NB4 (cell line): Measurements from ENCODE around the gene STON2.

Source experiments
- MAX ChIP-seq: IDR thresholded peaks from 2 replicates; pipeline ENCODE4 v1.6.1; 2011; ENCODE audit warnings: low read depth, low read length
- POLR2A ChIP-seq: IDR thresholded peaks from 2 replicates; pipeline ENCODE4 v1.6.1; 2011; ENCODE audit warnings: mild to moderate bottlenecking; ENCODE audit not compliant: insufficient read length; ENCODE audit errors: extremely low read depth
- TF ChIP-seq, protein P1 (sequence below): IDR thresholded peaks from one replicate; pipeline ENCODE4 v1.5.1; 2012; ENCODE audit warnings: low read depth, low read length

DNA sequence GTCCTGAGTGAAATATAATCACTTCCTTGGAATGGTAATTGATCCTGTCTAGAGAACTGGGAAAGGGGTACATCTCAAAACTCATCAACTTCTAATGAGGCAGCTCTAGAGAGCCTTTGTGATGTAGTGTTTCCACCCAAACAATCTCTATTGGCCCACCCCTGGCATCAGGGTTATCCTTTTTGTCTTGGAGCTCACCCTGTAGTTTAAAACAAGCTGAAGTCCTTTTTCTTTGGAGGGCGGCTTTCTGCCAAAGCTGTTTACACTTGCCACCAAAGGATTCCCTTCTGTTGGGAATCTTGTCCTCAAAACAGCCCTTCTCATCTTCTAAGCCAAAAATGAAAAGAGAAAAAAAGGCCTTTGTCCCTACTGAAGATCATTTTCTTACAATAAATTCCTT, 118.8 kb downstream of the STON2 start:
- TF ChIP-seq, protein P1, sequence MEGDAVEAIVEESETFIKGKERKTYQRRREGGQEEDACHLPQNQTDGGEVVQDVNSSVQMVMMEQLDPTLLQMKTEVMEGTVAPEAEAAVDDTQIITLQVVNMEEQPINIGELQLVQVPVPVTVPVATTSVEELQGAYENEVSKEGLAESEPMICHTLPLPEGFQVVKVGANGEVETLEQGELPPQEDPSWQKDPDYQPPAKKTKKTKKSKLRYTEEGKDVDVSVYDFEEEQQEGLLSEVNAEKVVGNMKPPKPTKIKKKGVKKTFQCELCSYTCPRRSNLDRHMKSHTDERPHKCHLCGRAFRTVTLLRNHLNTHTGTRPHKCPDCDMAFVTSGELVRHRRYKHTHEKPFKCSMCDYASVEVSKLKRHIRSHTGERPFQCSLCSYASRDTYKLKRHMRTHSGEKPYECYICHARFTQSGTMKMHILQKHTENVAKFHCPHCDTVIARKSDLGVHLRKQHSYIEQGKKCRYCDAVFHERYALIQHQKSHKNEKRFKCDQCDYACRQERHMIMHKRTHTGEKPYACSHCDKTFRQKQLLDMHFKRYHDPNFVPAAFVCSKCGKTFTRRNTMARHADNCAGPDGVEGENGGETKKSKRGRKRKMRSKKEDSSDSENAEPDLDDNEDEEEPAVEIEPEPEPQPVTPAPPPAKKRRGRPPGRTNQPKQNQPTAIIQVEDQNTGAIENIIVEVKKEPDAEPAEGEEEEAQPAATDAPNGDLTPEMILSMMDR: no peak
- TF ChIP-seq MAX (no peak), POLR2A (no peak)
